H7 (cell line): ENCODE results near the gene RELCH. TPM values are rescaled to one million over a fixed set of nuclear protein-coding genes. Genes with fewer than 3 reads are reported as not detected.

ENCODE experiments used
- DNase-seq: peaks from one replicate; pipeline ENCODE4 v3.0.0; 2012
- H3K27me3 ChIP-seq: 2 replicates; pipeline ENCODE4 v1.6.0; 2011; ENCODE audit warnings: mild to moderate bottlenecking, low read length; ENCODE audit not compliant: control insufficient read depth, insufficient read depth
- H3K36me3 ChIP-seq: replicated peaks from 2 replicates; pipeline ENCODE4 v1.5.1; 2011; ENCODE audit warnings: low read length; ENCODE audit not compliant: control insufficient read depth, insufficient read depth
- H3K4me3 ChIP-seq: 2 replicates; pipeline ENCODE4 v1.5.1; 2011; ENCODE audit warnings: low read depth, mild to moderate bottlenecking, control low read depth, low read length, moderate library complexity; ENCODE audit not compliant: insufficient read depth
- total RNA-seq: library from RNA; depleted of rRNA; stranded (reverse); fragments of >200 nt; shearing (Covaris generic); gene quantifications from 2 replicates; pipeline ENCODE4 v1.2.3, GENCODE V29; 2014

Gene RELCH
- total RNA-seq, 1 experiment from 2014 or later, result 16.2 TPM

- DNase-seq, result no peak
- H3K27me3 ChIP-seq, result no peaks in the 10 kb centered on the region
- no peak overlapping the region for H3K4me3 ChIP-seq
These were observed 18.8 kb downstream of the RELCH start for GRCh38 chr18:62205824-62206223.

GRCh38 chr18:62206593-62206992 lies 19.5 kb downstream of the RELCH start:
- Histone ChIP-seq H3K36me3 (no peaks in the 10 kb centered on the region; the same call in 1 of the 2 replicates), H3K27me3 (no peaks in the 10 kb centered on the region), H3K4me3 (no peak overlapping the region)
- DNase-seq, result no peak

More at GRCh38 chr18:62205824-62206223, 18.8 kb downstream of the RELCH start:
- H3K36me3 ChIP-seq, result no peaks in the 10 kb centered on the region; the same call in 1 of the 2 replicates

- Histone ChIP-seq H3K36me3 (no peaks in the 10 kb centered on the region; the same call in 1 of the 2 replicates), H3K27me3 (no peaks in the 10 kb centered on the region), H3K4me3 (no peak overlapping the region)
- DNase-seq, result no peak
These were observed 22.0 kb downstream of the RELCH start for GRCh38 chr18:62209046-62209445.

GRCh38 chr18:62210138-62210537 lies 23.1 kb downstream of the RELCH start:
- no peak for DNase-seq
- no peaks in the 10 kb centered on the region; the same call in 1 of the 2 replicates for H3K36me3 ChIP-seq
- no peaks in the 10 kb centered on the region for H3K27me3 ChIP-seq
- no peak overlapping the region for H3K4me3 ChIP-seq

DNA sequence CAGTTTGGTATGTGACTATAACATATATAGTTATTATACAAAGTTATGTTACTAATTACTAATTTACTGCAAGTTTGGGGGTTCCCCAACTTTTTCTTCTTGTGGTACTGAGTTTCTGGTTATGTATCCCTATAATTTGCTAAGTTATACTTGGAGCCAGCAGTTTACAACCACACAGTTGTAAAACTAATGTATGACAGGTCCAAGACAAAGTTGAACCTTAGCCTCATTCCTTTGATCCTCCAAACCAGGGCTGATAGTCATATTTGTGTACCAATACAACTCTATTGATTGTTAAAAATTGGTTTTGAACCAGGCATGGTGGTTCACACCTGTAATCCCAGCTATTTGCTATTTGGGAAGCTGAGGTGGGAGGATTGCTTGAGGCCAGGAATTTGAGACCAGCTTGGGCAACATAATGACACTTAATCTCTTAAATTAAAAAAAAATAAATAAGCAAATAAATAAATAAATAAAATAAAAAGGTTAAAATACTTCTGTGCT lies 24.3 kb downstream of the RELCH start:
- DNase-seq, result no peak
- H3K36me3 ChIP-seq, result no peaks in the 10 kb centered on the region; the same call in 1 of the 2 replicates

GRCh38 chr18:62214790-62215189 lies 27.7 kb downstream of the RELCH start:
- no peaks in the 10 kb centered on the region for H3K36me3 ChIP-seq
- no peak for DNase-seq
- H3K27me3 ChIP-seq, result no peaks in the 10 kb centered on the region
- H3K4me3 ChIP-seq, result no peak overlapping the region

More for the DNA sequence above, 24.3 kb downstream of the RELCH start:
- H3K27me3 ChIP-seq, result no peaks in the 10 kb centered on the region
- no peak overlapping the region for H3K4me3 ChIP-seq

DNA sequence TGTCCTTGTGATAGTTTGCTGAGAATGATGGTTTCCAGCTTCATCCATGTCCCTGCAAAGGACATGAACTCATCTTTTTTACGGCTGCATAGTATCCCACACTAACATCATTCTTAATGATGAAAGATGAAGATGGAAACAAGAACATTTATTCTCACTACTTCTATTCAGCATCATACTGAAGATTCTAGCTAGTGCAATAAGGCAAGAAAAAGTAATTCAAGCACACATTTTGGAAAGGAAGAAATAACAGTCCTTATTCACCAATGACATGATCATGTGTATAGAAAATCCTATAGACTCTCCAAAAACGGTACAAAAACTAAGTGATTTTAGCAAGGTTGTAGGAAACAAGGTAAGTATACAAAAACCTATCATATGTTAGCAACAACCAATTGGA lies 37.2 kb downstream of the RELCH start:
- peaks cover 4% of the 10 kb centered on the region for H3K36me3 ChIP-seq
- no peaks in the 10 kb centered on the region for H3K27me3 ChIP-seq
- DNase-seq, result no peak
- H3K4me3 ChIP-seq, result no peak overlapping the region

- peaks cover 4% of the 10 kb centered on the region for H3K36me3 ChIP-seq
- no peaks in the 10 kb centered on the region for H3K27me3 ChIP-seq
- no peak for DNase-seq
- no peak overlapping the region for H3K4me3 ChIP-seq
These were observed 39.0 kb downstream of the RELCH start for GRCh38 chr18:62226047-62226446.

DNA sequence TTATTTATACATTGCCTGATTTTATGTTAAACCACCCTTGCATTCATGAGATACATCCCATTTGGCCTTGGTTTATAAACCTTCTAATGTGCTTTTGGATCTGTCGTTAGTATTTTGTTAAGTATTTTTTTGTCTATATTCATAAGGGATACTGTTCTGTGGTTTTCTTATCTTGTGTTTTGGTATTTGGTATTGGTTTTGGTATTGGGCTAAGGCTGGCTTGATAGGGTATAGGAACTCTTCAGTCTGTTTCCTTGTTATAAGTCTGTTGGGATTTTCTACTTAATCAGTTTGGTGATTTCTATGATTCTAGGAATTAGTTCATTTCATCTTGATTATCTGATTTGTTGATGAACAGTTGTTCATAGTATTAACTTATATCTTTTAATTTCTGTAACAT lies 49.2 kb downstream of the RELCH start:
- no peak overlapping the region for H3K4me3 ChIP-seq
- H3K36me3 ChIP-seq, result peaks cover 5% of the 10 kb centered on the region

DNA sequence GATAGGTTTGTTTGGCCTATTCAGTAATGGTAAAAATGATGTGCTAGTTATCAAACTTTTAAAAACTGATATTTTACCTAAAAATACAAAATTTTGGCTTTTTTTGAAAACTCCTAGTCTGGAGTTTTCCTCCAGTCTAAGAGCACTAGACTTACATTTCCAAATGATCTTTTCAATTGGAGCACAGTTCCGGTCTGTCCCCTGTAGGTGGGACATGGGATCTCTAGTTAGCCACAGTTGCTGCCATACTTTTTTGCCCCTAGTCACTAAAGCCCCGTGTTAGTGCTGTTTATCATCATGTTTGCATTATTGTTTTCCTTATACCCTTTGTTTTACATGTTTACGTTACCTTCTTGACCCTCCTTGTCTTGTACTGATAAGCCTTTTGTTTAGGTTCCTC lies 52.4 kb downstream of the RELCH start:
- peaks cover 2% of the 10 kb centered on the region for H3K36me3 ChIP-seq
- H3K4me3 ChIP-seq, result no peak overlapping the region
- H3K27me3 ChIP-seq, result no peaks in the 10 kb centered on the region
- no peak for DNase-seq

More for the DNA sequence above, 49.2 kb downstream of the RELCH start:
- no peak for DNase-seq
- no peaks in the 10 kb centered on the region for H3K27me3 ChIP-seq

GRCh38 chr18:62242955-62243354 lies 55.9 kb downstream of the RELCH start:
- no peak overlapping the region for H3K4me3 ChIP-seq
- peaks cover 2% of the 10 kb centered on the region for H3K36me3 ChIP-seq
- DNase-seq, result no peak
- H3K27me3 ChIP-seq, result no peaks in the 10 kb centered on the region

DNA sequence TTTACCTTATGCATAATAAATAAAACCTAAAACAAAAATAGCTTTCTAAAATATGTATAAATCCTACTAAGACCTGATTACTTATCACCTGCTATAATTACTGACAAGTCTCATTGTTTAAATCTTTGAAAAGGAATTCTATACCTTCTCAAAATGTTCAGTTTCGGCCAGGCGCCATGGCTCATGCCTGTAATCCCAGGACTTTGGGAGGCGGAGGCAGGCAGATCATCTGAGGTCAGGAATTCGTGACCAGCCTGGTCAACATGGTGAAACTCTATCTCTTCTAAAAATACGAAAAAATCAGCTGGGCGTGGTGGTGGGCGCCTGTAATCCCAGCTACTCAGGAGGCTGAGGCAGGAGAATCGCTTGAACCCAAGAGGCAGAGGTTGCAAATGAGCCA lies 58.1 kb downstream of the RELCH start:
- H3K27me3 ChIP-seq, result no peaks in the 10 kb centered on the region
- no peak for DNase-seq
- peaks cover 2% of the 10 kb centered on the region for H3K36me3 ChIP-seq
- no peak overlapping the region for H3K4me3 ChIP-seq

DNA sequence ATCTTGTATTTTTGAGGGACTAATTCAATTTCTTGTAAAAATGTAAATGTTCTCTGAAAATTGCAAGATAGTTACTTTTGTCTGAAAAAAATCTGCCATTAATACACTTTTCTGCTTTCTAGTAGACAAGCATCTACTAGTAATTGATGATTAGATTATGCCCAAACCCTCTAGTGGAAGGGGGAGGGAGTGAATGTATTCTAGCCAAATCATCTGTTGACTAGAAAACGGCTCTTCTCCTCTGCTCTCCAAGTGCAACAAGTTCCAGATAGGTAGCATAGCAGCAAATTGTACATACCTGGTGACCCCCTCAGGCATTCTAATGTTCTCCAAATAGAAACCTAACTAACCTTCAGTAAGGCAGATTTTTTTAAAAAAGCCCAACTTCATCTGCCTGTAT lies 58.6 kb downstream of the RELCH start:
- no peak overlapping the region for H3K4me3 ChIP-seq
- H3K36me3 ChIP-seq, result peaks cover 3% of the 10 kb centered on the region
- DNase-seq, result peak; percentile 0
- H3K27me3 ChIP-seq, result no peaks in the 10 kb centered on the region

GRCh38 chr18:62248313-62248712 lies 61.3 kb downstream of the RELCH start:
- no peak overlapping the region for H3K4me3 ChIP-seq
- H3K27me3 ChIP-seq, result no peaks in the 10 kb centered on the region
- DNase-seq, result no peak
- peaks cover 1% of the 10 kb centered on the region; the same call in 1 of the 2 replicates for H3K36me3 ChIP-seq

DNA sequence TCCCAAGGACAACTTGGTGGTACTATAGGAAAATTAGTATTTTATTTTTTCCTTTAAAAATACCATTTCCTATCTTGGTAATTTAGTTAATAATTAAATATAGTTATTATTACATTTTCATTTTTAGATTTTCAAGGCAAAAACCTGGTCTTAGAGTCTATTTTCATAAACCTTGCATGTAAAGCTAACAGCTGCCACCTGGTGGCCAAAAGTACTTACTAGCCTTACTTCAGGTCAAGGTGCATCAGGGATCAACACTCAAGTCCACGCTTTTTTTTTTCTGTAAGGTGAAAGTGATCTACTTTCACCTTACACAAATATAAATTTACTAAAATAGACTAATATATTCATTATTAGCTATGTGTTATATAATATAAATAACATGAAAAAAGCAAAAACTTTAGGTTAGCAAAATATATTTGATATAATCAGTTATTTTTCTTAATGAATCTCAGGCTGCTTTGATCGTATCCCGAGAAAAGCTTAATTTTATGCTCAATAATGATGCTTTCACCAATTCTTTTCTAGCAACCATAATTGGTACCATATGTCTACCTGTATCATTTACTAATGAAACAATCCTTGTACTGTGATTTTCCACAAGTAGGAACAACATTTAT lies 62.5 kb downstream of the RELCH start:
- H3K27me3 ChIP-seq, result no peaks in the 10 kb centered on the region
- no peak overlapping the region for H3K4me3 ChIP-seq
- H3K36me3 ChIP-seq, result peaks cover 1% of the 10 kb centered on the region; the same call in 1 of the 2 replicates
- peak; percentile 14 for DNase-seq
